ENCODE measurements around the gene ADI1. TPM values are rescaled to one million over a fixed set of nuclear protein-coding genes. Genes with fewer than 3 reads are reported as not detected.
A peak's percentile ranks its signal among the peaks of the same experiment; 100 is the strongest.

The ADI1 gene
- total and polyA plus RNA-seq, 7 donors, result 42.5 to 137 (median 43.7) TPM

DNA sequence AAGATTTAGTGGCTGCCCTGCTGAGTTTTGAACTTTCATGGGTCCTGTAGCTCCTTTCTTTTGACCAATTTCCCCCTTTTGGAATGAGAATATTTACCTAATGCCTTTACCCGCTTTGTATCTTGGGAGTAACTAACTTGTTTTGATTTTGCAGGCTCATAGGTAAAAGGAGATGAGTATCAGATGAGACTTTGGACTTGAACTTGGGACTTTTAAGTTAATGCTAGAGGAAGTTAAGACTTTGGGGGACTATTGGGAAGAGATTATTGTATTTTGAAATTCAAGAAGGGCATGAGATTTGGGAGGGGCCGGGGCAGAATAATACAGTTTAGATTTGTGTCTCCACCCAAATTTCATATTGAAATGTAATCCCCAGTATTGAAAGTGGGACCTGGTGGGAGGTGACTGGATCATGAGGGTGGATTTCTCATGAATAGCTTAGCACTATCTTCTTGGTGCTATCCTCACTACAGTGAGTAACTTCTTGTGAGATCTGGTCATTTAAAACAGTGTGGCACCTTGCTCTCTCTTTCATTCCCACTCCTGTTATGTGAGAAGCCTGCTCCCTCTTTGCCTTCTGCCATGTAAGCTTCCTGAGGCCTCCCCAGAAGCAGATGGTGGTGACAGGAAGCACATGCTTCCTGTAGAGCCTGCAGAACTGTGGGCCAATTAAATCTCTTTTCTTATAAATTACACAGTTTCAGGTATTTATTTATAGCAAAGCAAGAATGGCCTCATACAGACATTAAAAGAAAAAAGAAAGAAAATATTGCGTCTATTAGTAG, 6.1 kb downstream of the ADI1 start:
- Histone ChIP-seq H3K9me3 (no peaks in the 10 kb centered on the region), H3K36me3 (ENCODE audit: insufficient read depth in 1 of 2, low read depth in 1 of 2) (peaks cover 0 to 73% of the 10 kb centered on the region in 2 donors), H3K27me3 (ENCODE audit: insufficient read depth in 3 of 3, low read length in 2 of 3) (no peaks in the 10 kb centered on the region), H3K4me1 (peaks cover 11% of the 10 kb centered on the region), H3K27ac (no peak overlapping the region), H3K4me3 (no peak overlapping the region)
- TF ChIP-seq, protein P1, sequence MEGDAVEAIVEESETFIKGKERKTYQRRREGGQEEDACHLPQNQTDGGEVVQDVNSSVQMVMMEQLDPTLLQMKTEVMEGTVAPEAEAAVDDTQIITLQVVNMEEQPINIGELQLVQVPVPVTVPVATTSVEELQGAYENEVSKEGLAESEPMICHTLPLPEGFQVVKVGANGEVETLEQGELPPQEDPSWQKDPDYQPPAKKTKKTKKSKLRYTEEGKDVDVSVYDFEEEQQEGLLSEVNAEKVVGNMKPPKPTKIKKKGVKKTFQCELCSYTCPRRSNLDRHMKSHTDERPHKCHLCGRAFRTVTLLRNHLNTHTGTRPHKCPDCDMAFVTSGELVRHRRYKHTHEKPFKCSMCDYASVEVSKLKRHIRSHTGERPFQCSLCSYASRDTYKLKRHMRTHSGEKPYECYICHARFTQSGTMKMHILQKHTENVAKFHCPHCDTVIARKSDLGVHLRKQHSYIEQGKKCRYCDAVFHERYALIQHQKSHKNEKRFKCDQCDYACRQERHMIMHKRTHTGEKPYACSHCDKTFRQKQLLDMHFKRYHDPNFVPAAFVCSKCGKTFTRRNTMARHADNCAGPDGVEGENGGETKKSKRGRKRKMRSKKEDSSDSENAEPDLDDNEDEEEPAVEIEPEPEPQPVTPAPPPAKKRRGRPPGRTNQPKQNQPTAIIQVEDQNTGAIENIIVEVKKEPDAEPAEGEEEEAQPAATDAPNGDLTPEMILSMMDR (IDR thresholded peaks at IDR 0.05), result no peak
- intact Hi-C loops (cut with DNase I), result loop anchor here in 1 of 2 donors (5.0 kb wide), 1 partner anchor 36 kb away; no protein-coding TSS in a partner anchor
- WGBS, 3 donors, result 95 to 98% (median 96%) methylated on average over 3 of the region's 3 CpGs
- DNase-seq (no peak), ATAC-seq (no peak)

DNA sequence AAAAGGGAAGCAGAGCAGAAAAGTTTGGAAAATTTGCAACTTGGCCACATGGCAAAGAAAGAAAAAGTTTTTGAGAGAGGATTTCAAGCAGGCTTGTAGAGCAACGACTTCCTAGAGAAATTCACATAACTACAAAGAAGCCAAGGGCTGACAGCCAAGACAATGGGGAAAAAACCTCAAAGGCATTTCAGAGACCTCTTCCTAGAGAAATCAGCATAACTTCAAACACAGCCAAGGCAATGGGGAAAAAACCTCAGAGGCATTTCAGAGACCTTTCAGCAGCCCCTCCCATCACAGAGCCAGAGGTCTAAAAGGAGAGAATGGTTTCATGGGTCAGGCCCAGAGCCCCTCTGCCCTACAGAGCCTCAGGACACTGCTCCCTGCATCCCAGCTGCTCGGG, 7.2 kb downstream of the ADI1 start:
- TF ChIP-seq, protein P1 (IDR thresholded peaks at IDR 0.05), result no peak
- ATAC-seq (no peak), DNase-seq (no peak)
- H3K27me3 ChIP-seq (ENCODE audit: insufficient read depth in 3 of 3, low read length in 2 of 3), result no peaks in the 10 kb centered on the region
- no peaks in the 10 kb centered on the region for H3K9me3 ChIP-seq
- no peak overlapping the region for H3K27ac ChIP-seq
- intact Hi-C loops (cut with DNase I), result loop anchor here in 1 of 2 donors (5.0 kb wide), 1 partner anchor 35 kb away; no protein-coding TSS in a partner anchor
- H3K4me3 ChIP-seq, result no peak overlapping the region
- peaks cover 0 to 76% of the 10 kb centered on the region in 2 donors for H3K36me3 ChIP-seq (ENCODE audit: insufficient read depth in 1 of 2, low read depth in 1 of 2)
- 52 to 68% (median 63%) methylated on average over 2 of the region's 2 CpGs for WGBS, 3 donors
- H3K4me1 ChIP-seq, result peaks cover under 1% of the 10 kb centered on the region

DNA sequence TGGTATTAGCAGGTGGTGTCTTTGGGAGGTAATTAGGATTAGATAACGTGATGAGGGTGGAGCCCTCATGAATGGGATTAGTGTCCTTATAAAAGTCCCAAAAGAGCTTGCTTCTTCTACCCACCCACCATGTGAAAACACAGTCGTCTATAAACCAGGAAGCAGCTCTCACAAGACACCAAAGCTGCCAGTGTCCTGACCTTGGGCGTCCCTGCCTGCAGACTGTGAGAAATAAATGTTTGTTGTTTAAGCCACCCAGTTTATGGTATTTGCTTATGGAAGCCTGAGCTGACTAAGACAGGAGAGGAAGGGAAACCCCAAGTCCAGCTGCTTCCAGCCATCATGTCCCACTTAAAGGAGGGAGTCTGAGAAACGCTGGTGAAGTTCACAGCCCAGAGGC, 13.6 kb downstream of the ADI1 start:
- no peak for DNase-seq
- Histone ChIP-seq H3K9me3 (no peaks in the 10 kb centered on the region), H3K4me3 (no peak overlapping the region), H3K36me3 (ENCODE audit: insufficient read depth in 1 of 2, low read depth in 1 of 2) (peaks cover 0 to 61% of the 10 kb centered on the region in 2 donors), H3K27me3 (ENCODE audit: insufficient read depth in 3 of 3, low read length in 2 of 3) (no peaks in the 10 kb centered on the region), H3K27ac (peak overlapping the region; percentile 46), H3K4me1 (peaks cover 6% of the 10 kb centered on the region)
- TF ChIP-seq, protein P1 (IDR thresholded peaks at IDR 0.05), result no peak
- peak in 3 of 4 donors; percentile 37 to 77 (median 58) for ATAC-seq
- intact Hi-C loops (cut with DNase I), result no loop called here
- WGBS, 3 donors, result 28 to 60% (median 35%) methylated on average over 4 of the region's 4 CpGs

DNA sequence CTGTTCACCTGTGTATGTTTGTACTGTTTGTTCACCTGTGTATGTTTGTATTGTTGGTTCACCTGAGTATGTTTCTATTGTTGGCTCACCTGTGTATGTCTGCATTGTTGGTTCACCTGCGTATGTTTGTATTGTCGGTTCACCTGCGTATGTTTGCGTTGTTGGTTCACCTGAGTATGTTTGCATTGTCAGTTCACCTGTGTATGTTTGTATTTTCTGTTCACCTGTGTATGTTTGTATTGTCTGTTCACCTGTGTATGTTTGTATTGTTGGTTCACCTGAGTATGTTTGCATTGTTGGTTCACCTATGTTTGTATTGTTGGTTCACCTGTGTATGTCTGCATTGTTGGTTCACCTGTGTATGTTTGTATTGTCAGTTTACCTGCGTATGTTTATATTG, 14.6 kb downstream of the ADI1 start:
- no peaks in the 10 kb centered on the region for H3K9me3 ChIP-seq
- WGBS, 3 donors, result 96 to 98% (median 98%) methylated on average over 5 of the region's 5 CpGs
- DNase-seq (no peak), ATAC-seq (no peak)
- intact Hi-C loops (cut with DNase I), result no loop called here
- H3K36me3 ChIP-seq (ENCODE audit: insufficient read depth in 1 of 2, low read depth in 1 of 2), result peaks cover 0 to 61% of the 10 kb centered on the region in 2 donors
- TF ChIP-seq, protein P1 (IDR thresholded peaks at IDR 0.05), result no peak
- no peaks in the 10 kb centered on the region for H3K27me3 ChIP-seq (ENCODE audit: insufficient read depth in 3 of 3, low read length in 2 of 3)
- H3K4me3 ChIP-seq, result no peak overlapping the region
- peaks cover 6% of the 10 kb centered on the region for H3K4me1 ChIP-seq
- H3K27ac ChIP-seq, result no peak overlapping the region

Measured in psoas muscle (tissue), 8 donors.